GM19099 (cell line): ENCODE data around the gene OR51E1.

Source experiments
- POLR2A ChIP-seq: IDR thresholded peaks from 3 replicates; pipeline ENCODE4 v1.6.1; 2011; ENCODE audit warnings: low read depth; ENCODE audit not compliant: insufficient read length; ENCODE audit errors: extremely low read depth

OR51E1 gene, protein sequence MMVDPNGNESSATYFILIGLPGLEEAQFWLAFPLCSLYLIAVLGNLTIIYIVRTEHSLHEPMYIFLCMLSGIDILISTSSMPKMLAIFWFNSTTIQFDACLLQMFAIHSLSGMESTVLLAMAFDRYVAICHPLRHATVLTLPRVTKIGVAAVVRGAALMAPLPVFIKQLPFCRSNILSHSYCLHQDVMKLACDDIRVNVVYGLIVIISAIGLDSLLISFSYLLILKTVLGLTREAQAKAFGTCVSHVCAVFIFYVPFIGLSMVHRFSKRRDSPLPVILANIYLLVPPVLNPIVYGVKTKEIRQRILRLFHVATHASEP

DNA sequence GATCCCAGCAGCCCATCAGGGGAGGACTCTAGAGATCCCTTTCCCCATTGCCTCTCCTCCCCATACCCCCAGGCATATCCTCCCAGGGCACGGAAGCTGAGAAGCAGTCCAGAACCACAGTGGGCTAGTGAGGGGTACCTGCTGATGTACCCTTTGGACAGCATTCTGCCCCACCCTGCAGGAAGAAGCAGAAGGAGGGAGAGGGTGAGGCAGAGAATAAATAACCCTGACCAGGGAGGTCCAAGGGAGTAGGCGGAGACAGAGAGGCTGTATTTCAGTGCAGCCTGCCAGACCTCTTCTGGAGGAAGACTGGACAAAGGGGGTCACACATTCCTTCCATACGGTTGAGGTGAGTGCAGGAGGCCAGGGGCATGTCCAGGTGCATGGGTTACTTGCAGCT, at the start of gene OR51E1:
Gene OR51E1 (plus strand): TSS at position 301 of the 400 bp plus-strand sequence. CDS start 8,545 bp downstream, outside the sequence.
- no peak for TF ChIP-seq POLR2A

GRCh38 chr11:4605057-4605456, 38.7 kb upstream of the OR51E1 start:
- TF ChIP-seq POLR2A = no peak

GRCh38 chr11:4606231-4607015, 37.4 kb upstream of the OR51E1 start:
- no peak for TF ChIP-seq POLR2A

- no peak for TF ChIP-seq POLR2A
These were observed 36.7 kb upstream of the OR51E1 start for GRCh38 chr11:4607096-4607495.

GRCh38 chr11:4607781-4608666, 35.8 kb upstream of the OR51E1 start, which contains the start of gene TRIM68:
Gene TRIM68 (minus strand): TSS chr11:4608231. CDS start chr11:4605504, 2,727 bp downstream.
- TF ChIP-seq POLR2A = peak; percentile 79

GRCh38 chr11:4610258-4610935, 33.4 kb upstream of the OR51E1 start:
- no peak for TF ChIP-seq POLR2A

DNA sequence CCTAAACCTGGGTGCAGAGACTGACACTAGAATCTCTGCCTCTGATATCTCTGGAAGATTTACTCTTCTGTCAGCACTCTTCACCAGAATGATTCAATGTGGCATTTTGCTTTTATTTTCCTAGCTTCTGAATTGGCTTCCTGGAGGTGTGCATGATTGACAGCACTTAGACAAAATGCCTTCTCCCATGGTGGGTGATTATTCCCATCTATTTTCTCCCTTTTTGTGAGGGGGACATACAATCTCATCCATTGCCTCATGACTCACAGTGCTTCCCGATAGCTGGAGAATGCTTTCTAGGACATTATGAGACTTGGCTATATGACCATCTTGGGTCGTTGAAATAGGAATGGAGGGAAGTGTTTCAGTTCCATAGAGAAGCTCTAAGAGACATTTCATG, 31.8 kb upstream of the OR51E1 start:
- TF ChIP-seq POLR2A = no peak

GRCh38 chr11:4615856-4616444, 27.8 kb upstream of the OR51E1 start:
- TF ChIP-seq POLR2A = no peak

DNA sequence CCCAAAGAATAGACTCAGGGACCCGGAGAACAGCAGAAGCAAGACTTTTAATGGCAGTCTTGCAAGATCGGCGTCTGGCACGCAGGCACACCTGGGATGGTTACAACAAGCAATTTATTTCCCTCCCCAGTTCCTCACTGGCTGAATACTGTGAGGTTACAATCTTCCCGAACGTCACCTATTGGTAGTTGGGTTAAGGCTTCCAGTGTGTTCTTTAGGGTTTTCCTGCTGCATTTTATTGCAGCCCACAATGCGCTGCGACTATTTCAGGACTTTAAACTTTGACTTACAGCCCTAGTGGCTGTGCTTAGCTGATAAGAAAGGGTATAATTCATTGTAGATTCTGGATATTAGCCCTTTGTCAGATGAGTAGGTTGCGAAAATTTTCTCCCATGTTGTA, 24.3 kb upstream of the OR51E1 start:
- TF ChIP-seq POLR2A = no peak

- TF ChIP-seq POLR2A = no peak
These were observed 17.3 kb upstream of the OR51E1 start for GRCh38 chr11:4626207-4627099.

DNA sequence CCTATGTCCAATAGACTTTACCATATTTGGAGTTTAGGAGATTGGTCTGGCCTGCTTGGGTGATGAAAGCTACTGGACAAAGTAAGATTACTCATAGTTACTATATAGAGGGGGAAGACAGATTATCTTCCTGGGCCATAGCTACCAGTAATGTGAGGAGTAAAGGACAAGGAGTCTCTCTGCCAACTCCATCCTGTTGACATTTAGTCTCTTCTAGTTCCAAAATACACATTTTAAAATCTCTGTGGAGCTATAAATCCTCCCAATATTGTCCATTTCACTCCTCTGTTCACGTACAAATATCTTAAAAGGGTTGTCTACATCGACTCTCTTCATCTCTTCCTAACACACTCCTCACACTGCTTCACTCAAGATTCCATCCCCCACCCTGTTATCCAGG, 7.6 kb upstream of the OR51E1 start:
- TF ChIP-seq POLR2A = no peak

- no peak for TF ChIP-seq POLR2A
These were observed 6.7 kb upstream of the OR51E1 start, which contains the start of gene OR51D1 for GRCh38 chr11:4636962-4637661. Gene OR51D1 (plus strand): TSS chr11:4637477. CDS start chr11:4639791, 2,314 bp downstream.
